Activated gamma-delta T cell (primary cell): ENCODE data around the gene KCNK16.
A peak's percentile ranks its signal among the peaks of the same experiment; 100 is the strongest.
"Not testable (repeated sequence)": the region's sequence is repeated elsewhere in the genome, so short reads cannot be mapped to it uniquely, and the experiment has no call there.

Experiments
- DNase-seq: peaks from one replicate; lab custom pipeline; 2025; lab: John Stamatoyannopoulos, UW

The KCNK16 gene

DNA sequence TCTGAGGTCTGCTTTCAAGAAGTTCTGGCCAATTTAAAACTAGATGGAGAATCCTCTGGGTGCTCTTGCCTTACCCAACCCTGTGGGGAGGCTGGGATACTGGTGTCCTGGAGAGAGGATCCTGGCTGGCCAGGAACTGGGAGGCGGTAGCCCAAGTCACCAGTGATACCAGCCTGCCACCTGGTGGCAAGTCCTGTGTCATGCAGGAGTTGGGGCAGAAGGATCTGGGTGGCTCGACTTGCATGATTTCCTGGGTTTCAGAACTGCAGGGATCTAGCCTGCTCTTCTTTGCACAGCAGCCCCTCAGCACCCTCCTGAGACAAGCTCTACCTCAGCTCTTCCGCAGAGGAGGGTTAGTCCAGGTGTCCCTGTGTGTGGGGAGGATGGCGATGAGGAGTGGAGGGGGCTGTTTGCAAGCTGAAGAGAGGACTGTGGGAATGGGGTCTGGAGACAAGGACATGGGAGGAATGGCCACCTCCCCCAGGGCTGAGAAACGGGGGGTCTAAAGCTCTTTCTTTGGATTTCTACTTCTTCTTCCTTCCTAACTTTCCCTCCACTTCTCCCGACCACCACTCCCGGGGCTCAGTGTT is 12.5 kb downstream of the KCNK16 start:
- DNase-seq, result no peak

DNA sequence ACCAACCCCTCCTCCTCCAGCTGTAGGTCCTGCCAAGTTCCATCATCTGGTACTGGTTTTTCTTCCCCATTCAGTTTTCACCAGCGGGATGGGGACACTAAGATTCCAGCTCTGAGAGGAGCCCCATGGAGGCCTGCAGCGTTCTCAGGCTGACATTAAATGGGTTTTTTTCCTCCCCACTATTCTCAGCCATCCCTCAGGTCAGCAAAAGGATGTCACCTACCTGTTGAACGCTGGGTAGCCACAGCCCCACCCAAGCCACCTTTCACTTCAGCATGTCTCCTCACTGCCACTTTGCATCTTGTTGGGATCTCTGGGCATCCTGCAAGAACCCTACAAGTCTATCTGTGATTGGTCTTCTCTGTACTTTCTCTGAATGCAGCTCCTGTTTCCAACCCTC is 15.0 kb downstream of the KCNK16 start:
- no peak for DNase-seq

DNA sequence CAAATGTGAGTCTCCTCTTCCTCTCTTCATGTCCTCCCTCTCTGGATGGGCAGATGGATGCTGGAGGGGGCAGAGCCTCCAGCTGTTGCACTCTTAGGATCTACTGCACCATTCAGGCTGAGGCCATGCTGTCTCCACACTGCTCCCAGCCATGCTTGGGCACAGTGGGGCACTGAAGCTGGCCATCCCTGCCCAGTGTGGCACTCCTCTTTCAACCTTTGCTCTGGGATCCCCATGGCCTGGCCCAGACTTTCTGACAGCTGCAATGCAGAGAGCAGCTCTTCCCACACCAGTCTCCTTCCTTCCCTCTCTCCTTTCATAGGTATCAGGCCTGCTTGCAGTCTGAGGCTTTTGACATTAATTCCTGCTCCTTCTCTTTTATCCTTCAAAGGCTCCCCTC is 17.6 kb downstream of the KCNK16 start:
- no peak for DNase-seq

DNA sequence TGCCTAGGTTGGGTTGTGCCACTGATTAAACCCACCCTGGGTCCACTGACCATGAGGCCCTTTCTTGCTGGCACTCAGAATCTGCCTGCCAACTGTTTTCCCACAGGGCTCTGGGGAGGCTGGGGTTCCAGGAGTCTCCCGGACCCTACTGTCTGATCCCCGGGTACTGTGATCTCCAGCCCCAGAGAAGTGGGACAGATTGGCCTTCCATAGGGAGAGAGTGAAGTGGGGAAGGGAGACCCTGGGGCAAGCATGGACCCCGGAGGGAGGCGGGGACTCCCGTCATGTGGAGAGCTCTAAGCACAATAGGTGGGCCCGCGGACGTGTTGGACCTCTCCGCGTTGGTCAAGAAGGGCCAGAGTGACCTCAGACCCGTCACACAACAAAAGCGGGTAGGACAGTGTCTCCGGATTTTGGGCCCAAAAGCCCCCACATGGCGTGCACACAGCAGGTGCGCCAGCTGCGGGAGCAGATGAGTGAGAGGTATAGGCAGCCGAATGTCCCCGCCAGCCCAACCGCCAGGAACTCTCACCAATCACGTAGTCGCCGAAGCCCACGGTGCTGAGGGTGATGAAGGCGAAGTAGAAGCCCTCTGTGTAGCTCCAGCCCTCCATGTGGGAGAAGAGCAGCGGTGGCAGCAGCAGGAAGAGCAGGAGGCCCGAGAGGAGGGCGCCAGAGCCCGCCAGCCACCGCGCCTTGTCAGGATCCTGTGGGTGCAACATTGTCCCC is 18.9 kb downstream of the KCNK16 start:
- no peak for DNase-seq

DNA sequence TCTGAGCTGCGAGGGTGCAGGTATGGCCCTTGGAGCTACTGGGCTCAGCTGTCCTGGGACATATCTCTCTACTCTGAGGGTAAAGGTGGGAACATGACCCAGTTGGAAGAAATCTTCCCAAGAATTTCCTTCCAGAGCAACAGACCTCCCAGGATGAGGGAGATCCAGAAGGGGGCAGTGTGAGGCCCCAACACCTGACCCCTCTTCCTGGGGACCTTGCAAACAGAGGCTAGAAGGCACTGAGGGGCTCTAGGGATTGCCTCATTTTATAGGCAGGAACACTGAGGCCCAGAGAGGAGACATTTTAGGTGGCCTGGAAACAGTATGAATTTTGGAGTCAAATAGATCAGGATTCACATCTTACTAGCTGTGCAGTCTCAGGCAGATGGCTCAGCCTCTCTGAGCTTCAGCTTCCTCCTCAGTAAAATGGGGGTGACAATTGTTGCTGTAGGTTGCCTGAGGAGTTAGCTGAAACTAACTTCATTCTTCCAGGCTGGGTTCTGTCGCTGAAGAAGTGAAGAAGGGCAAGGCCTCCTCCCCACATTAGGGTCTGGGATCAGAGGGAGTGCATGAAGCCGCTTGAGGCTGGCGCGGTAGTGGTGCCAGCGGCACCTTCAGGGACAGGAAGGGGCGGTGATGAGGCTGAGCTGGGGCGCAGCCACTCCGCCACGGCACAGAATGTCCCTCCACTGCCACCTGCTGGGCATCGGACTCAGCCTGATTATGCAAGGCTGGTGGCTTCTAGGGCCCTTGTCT is 19.7 kb downstream of the KCNK16 start:
- peak; percentile 37 for DNase-seq

DNA sequence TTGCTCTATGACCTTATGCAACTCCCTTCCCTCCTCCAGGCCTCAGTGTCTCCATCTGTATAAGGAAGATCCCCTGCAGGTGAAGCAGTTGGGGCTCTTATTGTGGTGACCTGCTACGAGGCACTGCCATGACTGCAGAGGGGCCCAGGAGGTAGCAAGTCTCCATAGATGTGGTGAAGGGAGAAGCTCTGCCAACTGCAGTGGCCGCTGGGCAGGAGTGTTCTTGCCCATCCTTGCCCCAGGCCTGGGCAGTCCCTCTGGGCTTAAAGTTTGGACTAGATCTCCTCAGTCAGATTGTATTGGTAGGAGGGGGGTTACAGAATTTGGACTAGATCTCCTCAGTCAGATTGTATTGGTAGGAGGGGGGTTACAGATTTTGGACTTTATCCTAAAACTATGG is 20.5 kb downstream of the KCNK16 start:
- DNase-seq, result no peak

DNA sequence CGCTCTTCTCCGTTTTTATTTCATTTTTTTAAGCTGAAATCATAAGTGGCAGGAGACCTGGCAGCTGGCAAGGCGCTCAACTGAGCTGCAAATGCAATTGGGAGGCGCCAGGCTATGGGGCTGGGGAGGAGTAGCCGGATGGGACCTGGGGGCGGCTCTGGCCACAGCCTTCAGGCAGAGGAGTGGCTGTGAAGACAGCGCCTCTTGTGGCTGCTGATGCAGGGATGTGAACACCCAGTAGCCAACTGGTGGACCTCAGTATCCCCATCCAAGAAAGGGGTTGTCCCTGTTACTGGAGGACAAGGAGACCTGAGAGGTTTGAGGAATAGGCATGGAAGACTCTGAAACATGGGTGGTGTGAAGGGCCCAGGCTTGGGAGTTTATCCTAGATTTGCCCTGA is 20.9 kb downstream of the KCNK16 start:
- no peak for DNase-seq

DNA sequence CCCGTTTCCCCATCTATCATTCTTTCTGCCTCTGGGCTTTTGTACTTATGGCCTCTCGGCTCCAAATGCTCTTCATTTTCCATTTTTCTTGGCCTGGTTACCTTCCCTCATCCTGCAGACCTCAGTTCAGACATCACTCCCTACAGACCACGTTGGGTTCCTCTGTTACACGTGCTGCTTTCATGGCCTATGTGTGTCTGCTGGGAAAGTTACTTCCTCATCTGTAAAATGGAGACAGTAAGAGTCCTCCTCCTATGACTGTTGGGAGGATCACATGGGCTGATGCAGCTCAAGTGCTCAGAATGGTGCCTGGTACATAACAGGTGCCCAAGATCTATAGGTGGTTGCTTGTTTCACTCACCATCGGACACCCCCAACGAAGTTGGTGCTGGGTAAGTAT is 21.8 kb downstream of the KCNK16 start:
- DNase-seq, result no peak

DNA sequence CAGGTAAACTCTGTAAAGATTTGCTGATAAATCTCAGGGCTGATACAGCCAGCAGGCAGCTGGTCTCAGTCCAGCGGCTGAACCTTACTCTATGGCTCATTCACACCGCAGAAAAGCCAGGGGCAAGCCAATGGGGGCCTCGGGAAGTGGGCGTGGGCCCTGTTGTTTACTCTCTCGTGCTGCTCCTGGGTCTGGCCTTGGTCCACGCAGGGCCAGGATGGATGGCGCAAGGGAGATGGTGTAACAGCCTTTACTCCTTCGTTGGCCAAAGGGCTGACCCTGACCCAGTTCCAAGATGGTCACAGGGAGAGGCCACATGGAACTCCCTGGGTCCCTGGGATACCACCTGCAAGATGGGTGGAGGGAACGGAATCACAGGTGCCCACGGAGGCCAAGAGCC is 24.4 kb downstream of the KCNK16 start:
- no peak for DNase-seq

DNA sequence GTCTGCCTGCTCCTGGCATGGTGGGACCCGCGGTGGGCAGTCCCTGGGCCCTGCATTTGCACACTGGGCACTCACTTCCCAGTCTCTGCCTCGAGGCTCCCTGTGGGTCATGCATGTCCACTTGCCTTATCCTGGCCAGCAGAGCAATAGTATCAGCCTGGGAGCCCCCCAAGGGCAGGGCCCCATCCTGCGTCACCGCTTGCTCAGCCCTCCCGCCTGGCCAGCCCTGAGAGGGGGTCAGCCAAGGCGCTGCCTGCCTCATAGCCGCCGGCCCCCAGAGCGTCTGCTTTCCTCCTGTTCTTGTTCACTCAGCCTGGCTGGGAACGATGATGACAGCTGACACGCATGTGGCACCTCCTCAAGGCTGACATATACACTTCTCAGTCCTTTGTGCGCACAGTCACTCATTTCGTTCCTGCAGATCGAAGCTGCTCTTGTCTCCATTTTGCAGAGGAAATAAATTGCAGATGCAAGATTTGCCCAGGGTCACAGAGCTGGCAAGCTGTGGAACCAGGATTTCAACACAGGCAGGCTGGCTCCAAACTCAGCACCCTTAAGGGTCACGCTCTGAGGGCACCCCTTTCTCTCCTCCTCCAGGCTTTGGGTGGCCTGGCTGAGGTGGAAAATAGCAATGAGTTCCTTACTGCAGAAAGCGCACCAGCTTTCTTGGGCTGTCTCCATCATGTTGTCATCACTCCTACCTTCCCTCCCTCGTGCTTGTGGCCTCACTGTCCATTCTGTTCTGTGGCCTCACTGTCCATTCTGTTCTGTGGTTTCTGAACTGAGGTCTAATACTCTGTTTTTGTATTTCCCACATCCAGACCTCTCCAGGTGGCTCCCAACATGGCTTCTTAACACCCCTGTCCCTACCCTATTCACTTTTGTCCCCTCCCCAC is 25.5 kb downstream of the KCNK16 start:
- DNase-seq, result no peak

DNA sequence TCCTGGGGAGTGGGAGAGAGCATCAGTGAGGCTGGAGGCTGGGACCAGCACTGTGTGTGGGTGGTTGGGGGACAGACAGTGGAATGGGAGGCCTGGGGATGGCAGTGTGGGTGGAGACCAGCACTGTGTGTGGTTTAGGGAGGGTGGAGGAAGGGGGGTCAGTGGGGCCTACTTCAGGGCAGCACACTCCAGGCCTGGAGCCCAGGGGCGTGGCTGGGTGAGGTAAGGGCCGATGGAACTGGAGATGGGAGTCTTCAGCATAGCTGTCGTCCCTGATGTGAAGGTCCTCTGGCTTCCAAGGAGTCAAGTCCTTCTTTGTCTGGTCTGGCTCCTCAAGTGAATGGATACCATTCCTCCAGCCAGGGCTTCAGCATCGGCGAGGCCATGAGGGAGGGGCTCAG is 26.9 kb downstream of the KCNK16 start:
- no peak for DNase-seq

DNA sequence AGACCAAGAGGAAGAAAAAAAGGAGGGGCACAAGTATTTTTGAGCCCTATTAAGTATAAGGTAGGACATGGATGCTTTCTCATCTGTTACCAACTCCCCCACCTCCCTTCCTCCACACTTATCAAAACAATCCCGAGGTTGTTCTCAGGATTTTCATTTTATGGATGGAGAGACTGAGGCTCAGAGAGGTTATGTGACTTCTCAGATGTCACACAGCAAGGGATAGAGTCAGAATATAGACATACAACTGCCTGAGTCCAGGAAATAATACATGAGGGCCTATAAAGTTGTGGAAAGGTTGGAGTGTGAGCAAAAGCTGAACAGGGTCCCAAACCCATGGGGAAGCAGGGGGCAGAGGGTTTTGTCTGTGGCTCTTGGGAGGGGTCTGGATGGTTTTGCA is 27.6 kb downstream of the KCNK16 start:
- no peak for DNase-seq

DNA sequence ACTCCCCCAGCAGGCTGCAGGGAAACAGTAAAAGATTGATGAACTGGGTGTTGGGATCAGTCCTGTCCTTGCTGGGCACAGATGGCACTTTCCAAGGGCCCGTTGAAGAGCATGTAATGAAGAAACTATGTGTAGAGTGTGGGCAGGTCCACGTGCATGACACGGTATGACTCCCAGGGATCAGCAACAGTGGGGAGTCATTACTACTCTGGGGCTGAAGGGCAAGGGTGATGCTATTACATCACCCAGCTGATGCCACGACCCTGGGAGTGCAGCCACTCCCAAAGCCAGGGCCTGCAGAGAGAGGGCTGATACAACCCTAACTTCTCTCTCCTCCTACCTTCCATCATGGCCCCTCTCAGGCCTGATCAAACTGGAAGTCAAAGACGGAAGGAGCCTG is 28.4 kb downstream of the KCNK16 start:
- DNase-seq, result no peak

DNA sequence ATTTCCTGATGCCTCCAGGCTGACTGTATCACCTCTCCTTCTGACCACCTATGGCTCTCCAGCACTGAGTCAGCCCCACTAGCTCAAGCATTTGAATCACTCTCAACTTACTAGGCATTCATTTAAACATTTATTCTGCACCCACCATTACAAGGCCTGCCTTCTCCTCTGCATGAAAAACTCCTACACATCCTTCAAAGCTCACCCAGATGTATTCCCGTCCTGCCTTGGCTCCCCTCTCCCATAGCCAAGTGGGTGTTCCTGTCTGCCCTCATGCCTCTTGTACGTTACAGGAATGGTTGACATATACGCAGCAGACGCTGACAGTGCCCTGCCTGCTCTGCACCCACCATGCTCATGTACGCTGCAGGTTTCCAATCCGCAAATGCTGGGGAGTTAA is 29.9 kb downstream of the KCNK16 start:
- DNase-seq, result no peak

DNA sequence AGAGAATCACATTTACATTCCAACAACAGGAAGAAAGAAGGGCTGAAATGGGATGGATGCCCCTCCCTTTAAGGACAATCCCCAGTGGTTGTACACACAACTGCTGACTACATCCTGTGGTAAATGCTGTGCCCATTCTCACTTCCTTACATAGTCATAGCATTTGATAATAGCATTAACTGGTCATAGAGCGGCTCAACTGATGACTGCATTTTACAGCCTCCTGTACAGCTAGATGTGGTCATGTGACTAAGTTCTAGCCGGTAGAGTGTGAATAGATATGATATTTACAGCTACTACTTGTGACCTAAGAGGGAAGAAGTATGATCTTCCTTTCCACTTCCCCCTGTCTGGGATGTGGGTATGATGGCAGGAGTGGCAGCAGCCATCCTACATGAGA is 33.0 kb downstream of the KCNK16 start:
- DNase-seq, result no peak

DNA sequence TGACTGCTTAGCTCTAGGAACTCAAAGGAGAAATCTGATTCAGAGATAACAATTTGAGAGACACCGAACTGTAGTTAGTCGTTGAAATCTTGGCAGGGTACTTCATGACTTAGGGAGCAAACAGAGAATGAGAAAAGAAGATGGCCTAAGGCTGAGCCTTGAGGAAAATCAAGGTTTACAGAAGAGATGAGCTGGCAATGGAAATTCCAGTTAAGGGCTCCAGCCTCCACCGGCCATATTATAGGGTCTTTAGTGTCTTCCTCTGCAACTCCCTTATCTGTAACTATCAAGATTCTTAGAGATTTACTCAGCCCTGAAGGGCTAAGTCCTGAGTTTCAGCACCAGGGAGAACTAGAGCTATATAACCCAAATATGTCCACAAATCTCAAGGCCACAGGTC is 34.9 kb downstream of the KCNK16 start:
- no peak for DNase-seq

DNA sequence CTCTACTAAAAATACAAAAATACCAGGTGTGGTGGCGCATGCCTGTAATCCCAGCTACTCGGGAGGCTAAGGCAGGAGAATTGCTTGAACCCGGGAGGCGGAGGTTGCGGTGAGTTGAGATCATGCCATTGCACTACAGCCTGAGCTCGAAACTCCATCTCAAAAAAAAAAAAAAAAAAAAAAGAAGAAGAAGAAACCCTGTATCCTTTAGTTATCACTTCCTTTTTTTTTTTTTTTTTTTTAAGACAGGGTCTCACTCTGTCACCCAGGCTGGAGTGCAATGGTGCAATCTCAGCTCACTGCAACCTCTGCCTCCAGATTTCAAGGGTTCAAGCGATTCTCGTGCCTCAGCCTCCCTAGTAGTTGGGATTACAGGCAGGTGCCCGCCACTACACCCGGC is 35.9 kb downstream of the KCNK16 start:
- DNase-seq, result not testable (repeated sequence)

DNA sequence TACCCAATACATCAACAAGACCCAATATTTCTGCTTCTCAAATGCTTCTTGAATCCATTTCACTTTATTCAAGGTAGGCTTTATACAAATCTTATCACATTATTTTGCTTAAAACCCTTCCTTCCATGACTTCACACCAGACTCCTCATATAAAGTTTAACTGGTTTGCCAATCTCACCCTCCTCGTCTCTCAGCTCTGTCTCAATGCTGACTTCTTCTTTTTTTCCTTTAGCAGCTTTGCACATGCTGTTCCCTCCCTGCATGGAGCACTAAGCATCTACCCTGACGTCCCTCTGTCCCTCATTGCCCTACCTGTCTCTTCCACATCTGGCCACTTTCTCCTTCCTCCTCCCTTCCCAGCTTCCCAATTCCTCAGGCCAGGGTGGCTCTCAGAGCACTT is 39.7 kb downstream of the KCNK16 start:
- no peak for DNase-seq

DNA sequence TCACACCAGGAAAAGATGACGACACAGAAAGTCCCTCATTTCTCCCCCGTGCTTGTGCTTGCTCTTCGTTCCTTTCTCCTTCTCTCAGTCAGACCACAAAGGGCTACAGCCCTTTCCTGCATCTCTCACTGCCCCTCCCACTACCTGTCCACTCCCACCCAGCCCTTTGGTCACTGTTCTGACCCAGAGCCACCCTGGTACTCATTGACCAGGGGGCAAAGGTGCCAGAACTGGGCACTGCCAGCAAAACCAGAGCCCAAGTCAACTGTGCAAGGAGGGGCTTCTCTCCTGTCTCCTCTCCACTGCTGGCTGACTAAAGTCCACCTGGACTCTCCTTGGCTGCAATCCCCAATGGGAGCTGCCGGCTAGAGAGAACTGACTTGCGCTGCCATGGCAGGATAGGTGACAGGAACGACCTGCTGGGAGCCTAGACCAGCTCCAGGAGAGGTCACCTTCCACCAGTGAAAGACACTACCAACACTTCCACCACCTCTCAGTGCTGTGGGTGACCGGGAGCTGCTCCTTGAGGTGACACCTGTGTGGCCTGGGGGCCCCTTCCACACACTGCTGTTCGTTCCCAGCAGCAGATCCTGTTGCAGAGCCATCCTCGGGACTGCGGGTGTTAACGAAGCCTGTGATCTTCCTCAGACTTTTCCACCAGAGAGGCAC is 41.1 kb downstream of the KCNK16 start:
- DNase-seq, result no peak

DNA sequence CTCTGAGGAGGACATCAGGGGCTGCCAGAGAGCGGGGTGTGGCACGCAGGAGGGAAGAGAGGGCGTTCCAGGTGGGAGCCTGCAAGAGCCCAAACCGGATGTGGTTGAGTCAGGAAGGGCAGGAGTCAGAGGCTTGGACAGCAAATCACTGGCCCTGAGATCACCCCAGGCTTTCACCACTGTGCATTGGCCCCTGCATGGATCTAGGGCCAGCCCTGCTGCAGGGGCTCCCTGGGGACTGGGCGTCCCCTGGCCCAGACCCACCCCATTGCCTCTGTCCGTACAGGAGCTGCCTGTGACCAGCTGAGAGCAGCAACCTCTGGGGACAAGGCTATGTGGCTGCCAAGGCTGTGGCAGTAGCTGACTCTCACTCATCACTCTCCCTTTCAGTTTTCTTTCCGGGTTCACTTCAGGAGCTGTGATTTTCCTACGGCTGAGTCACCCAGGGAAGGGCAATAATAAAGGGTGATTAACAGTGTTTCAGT is 42.2 kb downstream of the KCNK16 start:
- no peak for DNase-seq

DNA sequence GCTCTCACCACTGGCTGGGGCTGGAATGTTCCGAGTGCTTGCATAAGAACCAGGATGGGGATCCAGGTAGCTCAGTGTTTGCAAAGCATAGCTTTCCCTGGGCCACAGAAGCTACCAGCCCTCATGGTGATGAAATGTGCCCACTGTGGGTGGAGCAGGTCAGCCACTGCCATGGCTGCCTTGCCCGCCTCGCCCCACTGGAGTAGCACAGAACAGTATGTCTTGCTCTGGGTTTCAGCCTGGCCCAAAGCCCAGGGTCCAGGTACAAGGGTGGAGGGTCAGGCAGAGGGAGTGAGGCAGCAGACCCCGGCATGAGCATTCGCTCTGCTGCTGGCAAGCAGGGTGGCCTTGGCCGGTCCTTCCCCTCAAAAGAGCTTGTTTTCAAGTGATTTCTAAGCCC is 43.0 kb downstream of the KCNK16 start:
- DNase-seq, result no peak
